Measurements from ENCODE around the gene ZNF80. TPM values are rescaled to one million over a fixed set of nuclear protein-coding genes. Genes with fewer than 3 reads are reported as not detected.
"Not testable (repeated sequence)": the region's sequence is repeated elsewhere in the genome, so short reads cannot be mapped to it uniquely, and the experiment has no call there.

The ZNF80 gene
- total and polyA plus RNA-seq, 8 donors, result 0.09 to 0.16 (median 0.12) TPM; not detected in 4

- no peaks in the 10 kb centered on the region for H3K36me3 ChIP-seq
- DNase-seq (no peak), ATAC-seq (no peak)
- peaks cover 0 to 2% of the 10 kb centered on the region in 2 donors for H3K9me3 ChIP-seq
- no peak overlapping the region for H3K4me3 ChIP-seq
- H3K27me3 ChIP-seq, result no peaks in the 10 kb centered on the region
- TF ChIP-seq, protein P1, sequence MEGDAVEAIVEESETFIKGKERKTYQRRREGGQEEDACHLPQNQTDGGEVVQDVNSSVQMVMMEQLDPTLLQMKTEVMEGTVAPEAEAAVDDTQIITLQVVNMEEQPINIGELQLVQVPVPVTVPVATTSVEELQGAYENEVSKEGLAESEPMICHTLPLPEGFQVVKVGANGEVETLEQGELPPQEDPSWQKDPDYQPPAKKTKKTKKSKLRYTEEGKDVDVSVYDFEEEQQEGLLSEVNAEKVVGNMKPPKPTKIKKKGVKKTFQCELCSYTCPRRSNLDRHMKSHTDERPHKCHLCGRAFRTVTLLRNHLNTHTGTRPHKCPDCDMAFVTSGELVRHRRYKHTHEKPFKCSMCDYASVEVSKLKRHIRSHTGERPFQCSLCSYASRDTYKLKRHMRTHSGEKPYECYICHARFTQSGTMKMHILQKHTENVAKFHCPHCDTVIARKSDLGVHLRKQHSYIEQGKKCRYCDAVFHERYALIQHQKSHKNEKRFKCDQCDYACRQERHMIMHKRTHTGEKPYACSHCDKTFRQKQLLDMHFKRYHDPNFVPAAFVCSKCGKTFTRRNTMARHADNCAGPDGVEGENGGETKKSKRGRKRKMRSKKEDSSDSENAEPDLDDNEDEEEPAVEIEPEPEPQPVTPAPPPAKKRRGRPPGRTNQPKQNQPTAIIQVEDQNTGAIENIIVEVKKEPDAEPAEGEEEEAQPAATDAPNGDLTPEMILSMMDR (IDR thresholded peaks at IDR 0.05), result no peak
- no peak overlapping the region for H3K27ac ChIP-seq
- intact Hi-C loops (cut with DNase I), result no loop called here
- no peaks in the 10 kb centered on the region for H3K4me1 ChIP-seq
These were observed 15.6 kb upstream of the ZNF80 start for GRCh38 chr3:114252954-114253353.

- Histone ChIP-seq H3K9me3 (peaks cover 0 to 6% of the 10 kb centered on the region in 2 donors), H3K36me3 (no peaks in the 10 kb centered on the region), H3K27ac (no peak overlapping the region), H3K27me3 (no peaks in the 10 kb centered on the region), H3K4me1 (no peaks in the 10 kb centered on the region), H3K4me3 (no peak overlapping the region)
- ATAC-seq (no peak), DNase-seq (no peak)
- TF ChIP-seq, protein P1 (IDR thresholded peaks at IDR 0.05), result no peak
- intact Hi-C loops (cut with DNase I), result no loop called here
These were observed 5.6 kb upstream of the ZNF80 start for GRCh38 chr3:114242947-114243346.

DNA sequence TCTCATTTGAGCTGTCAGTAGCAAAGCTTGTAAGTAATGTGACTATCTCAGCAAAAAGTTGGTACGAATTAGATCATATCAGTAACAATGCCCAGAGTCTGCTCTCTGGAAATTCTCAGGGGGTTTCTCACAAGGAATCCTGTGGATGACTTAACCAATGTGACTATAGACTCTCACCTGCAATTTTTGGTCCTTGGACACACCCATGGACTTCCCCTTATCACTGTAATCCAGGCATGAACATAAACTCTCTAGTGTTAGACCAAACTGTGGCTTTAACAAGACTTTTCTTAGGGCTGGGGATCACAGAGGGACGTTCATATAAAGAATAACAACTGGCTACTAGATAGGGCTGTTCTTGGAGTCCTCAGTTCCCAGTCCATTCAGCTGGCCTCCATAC is 3.9 kb upstream of the ZNF80 start:
- H3K9me3 ChIP-seq, result peaks cover 0 to 6% of the 10 kb centered on the region in 2 donors
- TF ChIP-seq, protein P1 (IDR thresholded peaks at IDR 0.05), result no peak
- DNase-seq (no peak), ATAC-seq (no peak)
- H3K36me3 ChIP-seq, result no peaks in the 10 kb centered on the region
- H3K27ac ChIP-seq, result no peak overlapping the region
- no peak overlapping the region for H3K4me3 ChIP-seq
- H3K4me1 ChIP-seq, result no peaks in the 10 kb centered on the region
- no peaks in the 10 kb centered on the region for H3K27me3 ChIP-seq
- intact Hi-C loops (cut with DNase I), result no loop called here

GRCh38 chr3:114238146-114238785 is 888 bp upstream of the ZNF80 start:
- H3K27ac ChIP-seq; H3K36me3 ChIP-seq; H3K9me3 ChIP-seq; ATAC-seq; H3K4me3 ChIP-seq; intact Hi-C loops (cut with DNase I); H3K27me3 ChIP-seq; H3K4me1 ChIP-seq: not testable (repeated sequence)
- DNase-seq, result peak in 1 of 4 donors; percentile 46

DNA sequence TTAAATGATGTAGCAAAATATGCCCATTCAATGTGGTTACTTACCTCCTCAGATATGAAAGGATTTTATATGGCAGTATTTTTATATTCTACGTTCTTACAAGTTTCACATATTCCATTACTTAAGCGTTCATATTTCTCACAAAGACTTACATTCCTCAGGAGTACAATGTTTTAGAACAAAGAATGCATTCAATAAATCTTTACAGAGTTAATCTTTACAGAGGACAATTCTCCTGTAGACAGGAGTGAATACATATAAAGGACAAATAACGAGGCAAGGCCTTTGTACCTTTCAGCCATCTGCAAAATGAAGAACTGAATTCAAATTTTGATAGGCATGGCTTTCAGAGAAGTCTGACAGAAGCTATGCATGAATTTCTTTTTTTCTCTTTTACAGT is 1.9 kb downstream of the ZNF80 start:
- intact Hi-C loops (cut with DNase I), result no loop called here
- H3K4me1 ChIP-seq, result no peaks in the 10 kb centered on the region

More for the DNA sequence above, 1.9 kb downstream of the ZNF80 start:
- Histone ChIP-seq H3K9me3 (no peaks in the 10 kb centered on the region), H3K4me3 (no peak overlapping the region), H3K27ac (no peak overlapping the region), H3K36me3 (no peaks in the 10 kb centered on the region), H3K27me3 (no peaks in the 10 kb centered on the region)
- DNase-seq, result no peak
- no peak for ATAC-seq
- TF ChIP-seq, protein P1 (IDR thresholded peaks at IDR 0.05), result no peak
